Transverse colon (tissue), 4 donors: ENCODE measurements around the gene MAF.

Experiments
- CTCF ChIP-seq, 5 experiments: fragments of 200-600 bp in 3 of 5; fragments of 450-650 bp in 2 of 5; sonication (generic) in 3 of 5; IDR thresholded peaks; 1 replicate in 2 of 5; 2 replicates in 3 of 5; pipeline ENCODE4 v1.5.1; 2016 to 2017; ENCODE audit warnings: antibody characterized with exemption in 5 of 5, inconsistent platforms in 3 of 5, mild to moderate bottlenecking in 2 of 5, moderate library complexity in 1 of 5
- EP300 ChIP-seq: sonication (generic); formaldehyde crosslinking; IDR thresholded peaks from one replicate; pipeline ENCODE4 v1.6.1; 2017; ENCODE audit warnings: antibody characterized with exemption, low read depth
- POLR2A ChIP-seq: fragments of 450-650 bp; IDR thresholded peaks from one replicate; pipeline ENCODE4 v1.6.1; 2016; ENCODE audit warnings: antibody characterized with exemption, mild to moderate bottlenecking, moderate library complexity
- POLR2AphosphoS5 ChIP-seq, 3 donors: sonication (generic); formaldehyde crosslinking; IDR thresholded peaks; one replicate each; pipeline ENCODE4 v1.6.1; 2016; ENCODE audit warnings: antibody characterized with exemption in 3 of 3

DNA sequence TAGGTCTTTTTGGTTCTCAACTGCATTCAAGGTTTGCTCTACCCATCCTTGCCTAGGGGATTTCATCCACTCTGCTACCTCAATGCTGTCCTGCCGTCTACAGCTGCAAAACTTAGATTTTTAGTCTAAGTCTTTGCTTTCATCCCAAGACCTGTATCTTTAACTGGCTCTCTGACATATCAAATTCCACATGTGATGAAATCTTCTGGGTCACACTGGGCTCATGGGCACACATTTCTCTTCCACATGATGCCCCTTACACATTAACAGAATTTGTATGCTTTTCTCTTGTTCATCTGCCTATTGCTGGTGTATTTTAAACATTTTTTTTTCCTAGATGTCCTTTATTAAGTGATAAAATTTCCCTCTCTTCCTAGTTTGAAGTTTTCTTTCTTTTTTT, 39.6 kb downstream of the MAF start:
- TF ChIP-seq CTCF (IDR thresholded peaks at IDR 0.05): no peak
- no peak for TF ChIP-seq POLR2AphosphoS5 (IDR thresholded peaks at IDR 0.05)
- TF ChIP-seq POLR2A: no peak
- TF ChIP-seq EP300: no peak
